BJ (cell line): ENCODE results near the gene BATF. TPM values are rescaled to one million over a fixed set of nuclear protein-coding genes. Genes with fewer than 3 reads are reported as not detected.

Experiments used
- CTCF ChIA-PET: fragments of 350-600 bp; formaldehyde crosslinking; extraction: SDS; loops from one replicate; lab custom pipeline; 2021; ENCODE audit warnings: antibody characterized with exemption, inconsistent platforms; lab: Yijun Ruan, JAX
- POLR2A ChIA-PET: fragments of 300-600 bp; sonication (Branson Sonifier 250); formaldehyde crosslinking; extraction: SDS; loops from one replicate; lab custom pipeline; 2021; ENCODE audit warnings: antibody characterized with exemption; lab: Charles Lee
- DNase-seq: peaks from one replicate; pipeline ENCODE4 v3.0.0-alpha.2; 2011; ENCODE audit warnings: low read depth
- H3K27me3 ChIP-seq: 2 replicates; pipeline ENCODE4 v1.6.0; 2011; ENCODE audit warnings: low read length; ENCODE audit not compliant: control insufficient read depth, insufficient read depth
- H3K36me3 ChIP-seq: 2 replicates; pipeline ENCODE4 v1.5.1; 2011; ENCODE audit warnings: low read length; ENCODE audit not compliant: control insufficient read depth, insufficient read depth
- H3K4me3 ChIP-seq: 2 replicates; pipeline ENCODE4 v1.5.1; 2011; ENCODE audit warnings: low read depth, mild to moderate bottlenecking, control low read depth, low read length
- CTCF ChIP-seq: IDR thresholded peaks from 2 replicates; pipeline ENCODE4 v1.5.1; 2011; ENCODE audit warnings: low read depth, mild to moderate bottlenecking, control low read depth, inconsistent platforms, low read length, moderate library complexity; ENCODE audit not compliant: insufficient read depth
- polyA plus RNA-seq: library from polyadenylated mRNA; depleted of rRNA; stranded (reverse); fragments of >200 nt; gene quantifications from 2 replicates; pipeline ENCODE4 v1.2.3, GENCODE V29; 2011

Gene BATF
- polyA plus RNA-seq, 1 experiment = not detected

- DNase-seq = no peak
- ChIA-PET POLR2A (no interaction called here), CTCF (interaction anchor here (0.9 to 2.0 kb wide), 3 partner anchors 8 to 17 kb away, joined by 3 to 12 read pairs (median 3); no protein-coding TSS in a partner anchor)
- Histone ChIP-seq H3K27me3 (no peaks in the 10 kb centered on the region; the same call in 1 of the 2 replicates), H3K36me3 (no peaks in the 10 kb centered on the region), H3K4me3 (no peak overlapping the region)
- TF ChIP-seq CTCF = no peak
Measured at GRCh38 chr14:75553157-75553556, 30.9 kb downstream of the BATF start.

- no peak overlapping the region for H3K4me3 ChIP-seq
- no peaks in the 10 kb centered on the region for H3K36me3 ChIP-seq
- CTCF ChIA-PET = interaction anchor here (0.9 to 1.5 kb wide), 2 partner anchors 8 to 18 kb away, joined by 3 read pairs; no protein-coding TSS in a partner anchor
- POLR2A ChIA-PET = no interaction called here
- no peaks in the 10 kb centered on the region; the same call in 1 of the 2 replicates for H3K27me3 ChIP-seq
- DNase-seq = no peak
- TF ChIP-seq CTCF = no peak
Measured at GRCh38 chr14:75553761-75554364, 31.6 kb downstream of the BATF start.

GRCh38 chr14:75554482-75554881, 32.2 kb downstream of the BATF start:
- POLR2A ChIA-PET = no interaction called here
- Histone ChIP-seq H3K27me3 (no peaks in the 10 kb centered on the region; the same call in 1 of the 2 replicates), H3K36me3 (no peaks in the 10 kb centered on the region), H3K4me3 (no peak overlapping the region)
- CTCF ChIA-PET = no interaction called here
- TF ChIP-seq CTCF = no peak
- no peak for DNase-seq

- CTCF ChIA-PET = no interaction called here
- Histone ChIP-seq H3K4me3 (no peak overlapping the region), H3K36me3 (no peaks in the 10 kb centered on the region), H3K27me3 (peaks cover 3% of the 10 kb centered on the region; the same call in 1 of the 2 replicates)
- no peak for TF ChIP-seq CTCF
- no peak for DNase-seq
- POLR2A ChIA-PET = no interaction called here
Measured at GRCh38 chr14:75558440-75558839, 36.2 kb downstream of the BATF start.

- ChIA-PET POLR2A (interaction anchor here (0.6 kb wide), 1 partner anchor 415 kb away, joined by 9 read pairs; no protein-coding TSS in a partner anchor), CTCF (interaction anchor here (1.0 to 5.6 kb wide), 2 partner anchors 16 to 93 kb away, joined by 3 to 104 read pairs; partner anchors contain the start of gene FLVCR2)
- no peaks in the 10 kb centered on the region for H3K36me3 ChIP-seq
- H3K4me3 ChIP-seq = no peak overlapping the region
- DNase-seq = no peak
- TF ChIP-seq CTCF = no peak
- H3K27me3 ChIP-seq = peaks cover 5% of the 10 kb centered on the region; the same call in 1 of the 2 replicates
Measured at GRCh38 chr14:75559045-75559444, 36.8 kb downstream of the BATF start.
